Effector memory CD4-positive, alpha-beta T cell (primary cell): ENCODE measurements around the gene RBM20.

Source experiments
- DNase-seq, 3 donors: peaks; one replicate each; pipeline ENCODE4 v3.0.0-alpha.2; 2020
- H3K27ac ChIP-seq: 2 replicates; pipeline ENCODE4 v1.7.0; 2013; ENCODE audit warnings: mild to moderate bottlenecking, low read length, moderate library complexity; ENCODE audit not compliant: insufficient read depth, poor library complexity, severe bottlenecking
- H3K27me3 ChIP-seq: replicated peaks from 2 replicates; pipeline ENCODE4 v1.7.0; 2013; ENCODE audit warnings: mild to moderate bottlenecking, low read length; ENCODE audit not compliant: insufficient read depth, control insufficient read depth, poor library complexity, severe bottlenecking
- H3K36me3 ChIP-seq: 2 replicates; pipeline ENCODE4 v1.7.0; 2013; ENCODE audit warnings: mild to moderate bottlenecking, low read length, moderate library complexity; ENCODE audit not compliant: control insufficient read depth, insufficient read depth
- H3K4me1 ChIP-seq: 2 replicates; pipeline ENCODE4 v1.7.0; 2013; ENCODE audit warnings: low read length, mild to moderate bottlenecking; ENCODE audit not compliant: control insufficient read depth, insufficient read depth, poor library complexity, severe bottlenecking
- H3K4me3 ChIP-seq: 2 replicates; pipeline ENCODE4 v1.7.0; 2013; ENCODE audit warnings: low read length, low read depth, mild to moderate bottlenecking; ENCODE audit not compliant: insufficient read depth, poor library complexity, severe bottlenecking
- H3K9me3 ChIP-seq: 2 replicates; pipeline ENCODE4 v1.7.0; 2013; ENCODE audit warnings: mild to moderate bottlenecking, low read length, moderate library complexity; ENCODE audit not compliant: control insufficient read depth

RBM20 gene

GRCh38 chr10:110647136-110647430 lies 2.9 kb downstream of the RBM20 start:
- H3K9me3 ChIP-seq: no peaks in the 10 kb centered on the region
- H3K4me3 ChIP-seq: no peak overlapping the region
- DNase-seq: no peak
- peaks cover 21% of the 10 kb centered on the region for H3K4me1 ChIP-seq
- no peaks in the 10 kb centered on the region for H3K36me3 ChIP-seq
- peaks cover 42% of the 10 kb centered on the region for H3K27me3 ChIP-seq
- H3K27ac ChIP-seq: no peak overlapping the region

GRCh38 chr10:110648692-110649346 lies 4.7 kb downstream of the RBM20 start:
- no peak overlapping the region for H3K27ac ChIP-seq
- peaks cover 26% of the 10 kb centered on the region for H3K27me3 ChIP-seq
- no peak for DNase-seq
- H3K4me1 ChIP-seq: peaks cover 9% of the 10 kb centered on the region
- no peak overlapping the region for H3K4me3 ChIP-seq
- H3K36me3 ChIP-seq: no peaks in the 10 kb centered on the region
- H3K9me3 ChIP-seq: no peaks in the 10 kb centered on the region

- Histone ChIP-seq H3K27ac (no peak overlapping the region), H3K9me3 (no peaks in the 10 kb centered on the region), H3K36me3 (no peaks in the 10 kb centered on the region), H3K4me3 (no peak overlapping the region), H3K27me3 (peaks cover 18% of the 10 kb centered on the region), H3K4me1 (peaks cover 1% of the 10 kb centered on the region)
- DNase-seq: no peak
Observed at GRCh38 chr10:110649347-110650264, 5.5 kb downstream of the RBM20 start.

- Histone ChIP-seq H3K27ac (no peak overlapping the region), H3K27me3 (peaks cover 11% of the 10 kb centered on the region), H3K9me3 (no peaks in the 10 kb centered on the region), H3K4me1 (no peaks in the 10 kb centered on the region), H3K4me3 (no peak overlapping the region), H3K36me3 (no peaks in the 10 kb centered on the region)
- no peak for DNase-seq
Observed at GRCh38 chr10:110650265-110650668, 6.1 kb downstream of the RBM20 start.

- no peak overlapping the region for H3K4me3 ChIP-seq
- no peak overlapping the region for H3K27ac ChIP-seq
- H3K9me3 ChIP-seq: no peaks in the 10 kb centered on the region
- DNase-seq: no peak
- H3K27me3 ChIP-seq: peaks cover 7% of the 10 kb centered on the region
- no peaks in the 10 kb centered on the region for H3K4me1 ChIP-seq
- no peaks in the 10 kb centered on the region for H3K36me3 ChIP-seq
Observed at GRCh38 chr10:110651044-110651958, 7.2 kb downstream of the RBM20 start.

GRCh38 chr10:110652475-110653118 lies 8.5 kb downstream of the RBM20 start:
- Histone ChIP-seq H3K27ac (no peak overlapping the region), H3K36me3 (no peaks in the 10 kb centered on the region), H3K4me3 (no peak overlapping the region), H3K27me3 (peaks cover 4% of the 10 kb centered on the region), H3K4me1 (no peaks in the 10 kb centered on the region), H3K9me3 (no peaks in the 10 kb centered on the region)
- no peak for DNase-seq

- Histone ChIP-seq H3K4me1 (no peaks in the 10 kb centered on the region), H3K27ac (no peak overlapping the region), H3K4me3 (no peak overlapping the region), H3K9me3 (no peaks in the 10 kb centered on the region), H3K36me3 (no peaks in the 10 kb centered on the region), H3K27me3 (no peaks in the 10 kb centered on the region)
- no peak for DNase-seq
Observed at GRCh38 chr10:110655320-110655719, 11.2 kb downstream of the RBM20 start.

GRCh38 chr10:110656612-110657011 lies 12.5 kb downstream of the RBM20 start:
- H3K27ac ChIP-seq: no peak overlapping the region
- no peak for DNase-seq
- no peaks in the 10 kb centered on the region for H3K36me3 ChIP-seq
- H3K4me3 ChIP-seq: no peak overlapping the region
- no peaks in the 10 kb centered on the region for H3K4me1 ChIP-seq
- no peaks in the 10 kb centered on the region for H3K9me3 ChIP-seq
- H3K27me3 ChIP-seq: no peaks in the 10 kb centered on the region

GRCh38 chr10:110657973-110658691 lies 14.0 kb downstream of the RBM20 start:
- no peak for DNase-seq
- Histone ChIP-seq H3K36me3 (no peaks in the 10 kb centered on the region), H3K27ac (no peak overlapping the region), H3K4me3 (no peak overlapping the region), H3K27me3 (no peaks in the 10 kb centered on the region), H3K4me1 (no peaks in the 10 kb centered on the region), H3K9me3 (no peaks in the 10 kb centered on the region)
